NCI-H2196 (cell line): Measurements from ENCODE around the gene EP300.
A peak's percentile ranks its signal among the peaks of the same experiment; 100 is the strongest.
"Not testable (repeated sequence)": the region's sequence is repeated elsewhere in the genome, so short reads cannot be mapped to it uniquely, and the experiment has no call there.

Experiments
- DNase-seq: peaks from one replicate; lab custom pipeline; 2025; ENCODE audit not compliant: unreplicated experiment; lab: John Stamatoyannopoulos, UW

EP300 gene

DNA sequence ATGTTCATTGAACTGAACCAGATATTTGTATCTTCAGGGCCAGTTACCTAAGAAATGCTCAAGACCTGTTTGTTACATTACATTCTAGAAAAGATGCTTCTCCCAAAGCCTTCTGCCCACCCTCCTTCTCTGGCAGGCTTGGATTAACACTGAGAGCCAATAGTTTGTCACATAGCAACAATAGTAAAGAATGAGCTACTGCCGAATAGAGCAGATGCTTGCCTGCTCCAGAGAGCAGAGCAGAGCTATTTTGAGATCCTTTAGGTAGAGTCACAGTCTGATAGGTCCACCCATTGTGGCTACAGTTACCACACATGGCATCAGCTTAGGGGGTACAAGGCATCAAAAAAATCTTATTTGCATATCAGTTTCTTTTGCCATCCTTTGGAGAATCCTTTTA is 13.5 kb upstream of the EP300 start:
- DNase-seq, result no peak

DNA sequence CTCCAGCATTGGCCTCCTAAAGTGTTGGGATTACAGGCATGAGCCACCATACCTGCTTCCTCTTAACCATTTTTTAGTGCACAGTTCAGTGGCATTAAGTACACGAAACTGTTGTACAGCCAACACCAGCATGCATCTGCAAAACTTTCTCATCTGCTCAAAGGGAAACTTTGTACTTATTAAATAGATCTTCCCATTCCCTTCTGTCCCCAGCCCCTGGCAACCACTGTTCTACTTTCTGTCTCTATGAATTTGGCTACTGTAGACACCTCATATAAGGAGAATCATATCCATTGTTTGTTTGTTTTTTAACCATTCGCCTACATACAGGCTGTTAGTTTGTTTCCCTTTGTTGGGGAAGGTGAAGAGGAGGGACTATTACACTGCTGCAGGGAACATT is 6.5 kb upstream of the EP300 start:
- no peak for DNase-seq

DNA sequence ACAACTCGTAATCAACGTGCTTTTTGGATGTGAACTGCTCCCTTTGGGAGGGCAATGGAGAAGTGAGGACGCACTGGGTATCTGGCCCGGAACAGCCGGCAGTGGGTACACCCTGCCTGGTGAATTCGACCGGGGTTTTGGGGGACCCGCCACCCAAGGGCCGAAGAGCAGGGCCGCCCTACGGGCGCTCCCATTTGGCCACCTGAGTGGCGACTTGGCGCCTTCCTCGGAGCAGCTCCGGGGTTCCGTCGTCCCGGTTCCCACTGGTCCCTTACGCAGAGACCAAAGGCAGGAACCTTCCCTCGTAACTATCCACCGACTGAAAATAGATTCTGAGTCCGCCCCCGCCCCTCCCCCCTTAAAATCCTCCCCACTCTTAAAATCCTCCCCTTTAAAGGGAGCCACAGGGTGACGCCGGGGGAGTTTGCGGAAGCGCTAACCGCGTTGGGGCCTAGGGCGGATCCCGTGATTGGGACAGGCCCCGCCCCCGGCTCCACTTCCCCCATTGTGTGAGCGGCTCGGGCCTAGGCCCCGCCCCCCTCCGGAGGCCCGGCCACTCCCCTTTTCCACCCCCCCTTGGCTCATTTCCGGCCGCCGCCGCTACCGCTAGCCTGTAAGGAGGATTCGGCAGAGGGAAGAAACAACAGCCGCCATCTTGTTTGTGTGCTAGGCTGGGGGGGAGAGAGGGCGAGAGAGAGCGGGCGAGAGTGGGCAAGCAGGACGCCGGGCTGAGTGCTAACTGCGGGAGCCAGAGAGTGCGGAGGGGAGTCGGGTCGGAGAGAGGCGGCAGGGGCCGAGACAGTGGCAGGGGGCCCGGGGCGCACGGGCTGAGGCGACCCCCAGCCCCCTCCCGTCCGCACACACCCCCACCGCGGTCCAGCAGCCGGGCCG is 1.0 kb upstream of the EP300 start:
- DNase-seq, result peak; percentile 98

DNA sequence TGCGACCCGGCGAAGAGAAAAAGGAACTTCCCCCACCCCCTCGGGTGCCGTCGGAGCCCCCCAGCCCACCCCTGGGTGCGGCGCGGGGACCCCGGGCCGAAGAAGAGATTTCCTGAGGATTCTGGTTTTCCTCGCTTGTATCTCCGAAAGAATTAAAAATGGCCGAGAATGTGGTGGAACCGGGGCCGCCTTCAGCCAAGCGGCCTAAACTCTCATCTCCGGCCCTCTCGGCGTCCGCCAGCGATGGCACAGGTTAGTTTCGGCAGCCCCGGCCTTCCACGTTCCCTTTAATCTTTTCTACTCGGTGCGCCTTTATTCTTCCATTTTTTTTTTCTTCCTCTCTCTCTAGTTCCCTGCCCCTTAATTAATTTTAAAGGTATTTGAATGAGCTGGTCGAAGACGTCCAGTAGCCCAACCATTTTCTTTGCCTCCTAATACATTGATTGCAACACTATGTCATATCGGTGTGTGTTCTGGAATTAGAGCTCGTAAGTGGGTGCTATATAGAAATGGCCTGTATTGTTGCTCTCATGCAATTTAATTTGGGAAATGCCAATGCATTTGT is 537 bp downstream of the EP300 start:
- no peak for DNase-seq

DNA sequence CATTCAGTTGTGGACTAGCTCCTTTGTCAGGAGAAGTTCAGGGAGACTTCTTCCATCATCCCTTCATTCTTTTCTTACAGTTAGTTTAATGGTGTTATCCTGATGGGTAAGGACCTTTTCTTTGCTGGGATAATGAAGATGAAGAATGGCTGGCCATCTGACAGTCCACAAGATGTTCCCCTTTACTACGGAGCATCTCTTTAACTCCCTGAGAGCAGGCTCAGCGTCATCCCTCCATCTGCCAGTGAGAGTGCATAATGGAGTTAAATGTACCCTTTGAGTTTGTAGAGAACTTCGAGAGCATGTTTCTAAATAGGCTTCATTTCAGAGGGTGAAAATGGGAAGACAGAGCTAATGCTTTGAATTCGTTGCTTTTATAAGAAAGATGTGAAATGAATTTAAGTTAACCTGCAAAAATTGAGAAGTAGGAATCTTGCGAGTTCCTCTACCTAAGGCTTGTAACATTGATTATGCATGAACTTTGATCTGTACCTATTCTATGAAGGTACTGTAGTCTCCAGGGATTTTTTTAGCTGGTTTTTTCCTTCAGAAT is 1.7 kb downstream of the EP300 start:
- DNase-seq, result no peak

DNA sequence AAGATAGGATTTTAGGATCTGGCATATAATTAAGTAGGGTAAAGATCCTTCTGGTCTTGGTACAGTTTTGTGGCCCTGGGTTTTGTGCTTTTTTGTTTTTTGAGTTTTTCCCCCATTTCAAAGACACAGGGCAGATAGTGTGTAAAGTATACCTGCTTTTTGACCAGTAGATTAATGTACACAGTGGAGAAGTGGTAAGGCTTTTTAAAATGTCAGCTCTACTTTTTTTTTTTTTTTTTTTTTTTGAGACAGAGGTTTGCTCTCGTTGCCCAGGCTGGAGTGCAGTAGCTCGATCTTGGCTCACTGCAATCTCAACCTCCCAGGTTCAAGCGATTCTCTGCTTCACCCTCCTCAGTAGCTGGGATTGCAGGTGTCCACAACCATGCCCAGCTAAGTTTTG is 4.0 kb downstream of the EP300 start:
- no peak for DNase-seq

DNA sequence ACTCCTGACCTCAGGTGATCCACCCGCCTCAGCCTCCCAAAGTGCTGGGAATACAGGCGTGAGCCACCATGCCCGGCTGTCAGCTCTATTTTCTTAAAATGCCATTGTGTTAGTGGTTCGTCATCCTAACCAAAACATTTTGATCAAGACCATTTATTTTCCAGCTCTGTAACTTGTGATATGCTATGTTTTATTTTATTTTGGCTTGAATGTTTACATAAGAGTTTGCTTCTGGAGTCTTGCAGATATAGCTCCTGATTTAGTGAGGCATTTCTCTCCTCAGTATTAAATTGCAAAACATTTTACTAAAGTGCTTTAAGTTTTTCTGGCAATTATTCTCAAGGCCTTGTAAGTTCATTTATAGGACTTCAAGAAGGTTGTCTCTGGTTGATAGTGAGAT is 4.4 kb downstream of the EP300 start:
- no peak for DNase-seq

DNA sequence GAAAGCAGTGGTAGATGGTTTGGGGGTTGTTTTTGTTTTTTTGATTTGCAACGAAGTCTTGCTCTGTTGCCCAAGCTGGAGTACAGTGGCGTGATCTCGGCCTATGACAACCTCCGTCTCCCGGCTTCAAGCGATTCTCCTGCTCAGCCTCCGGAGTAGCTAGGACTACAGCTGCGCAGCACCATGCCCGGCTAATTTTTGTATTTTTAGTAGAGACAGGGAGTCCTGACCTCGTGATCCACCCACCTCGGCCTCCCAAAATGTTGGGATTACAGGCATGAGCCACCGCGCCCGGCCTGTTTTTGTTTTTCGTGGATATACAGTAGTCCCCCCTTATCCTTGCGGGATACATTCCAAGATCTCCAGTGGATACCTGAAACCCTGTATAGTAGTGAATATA is 6.6 kb downstream of the EP300 start:
- no peak for DNase-seq

DNA sequence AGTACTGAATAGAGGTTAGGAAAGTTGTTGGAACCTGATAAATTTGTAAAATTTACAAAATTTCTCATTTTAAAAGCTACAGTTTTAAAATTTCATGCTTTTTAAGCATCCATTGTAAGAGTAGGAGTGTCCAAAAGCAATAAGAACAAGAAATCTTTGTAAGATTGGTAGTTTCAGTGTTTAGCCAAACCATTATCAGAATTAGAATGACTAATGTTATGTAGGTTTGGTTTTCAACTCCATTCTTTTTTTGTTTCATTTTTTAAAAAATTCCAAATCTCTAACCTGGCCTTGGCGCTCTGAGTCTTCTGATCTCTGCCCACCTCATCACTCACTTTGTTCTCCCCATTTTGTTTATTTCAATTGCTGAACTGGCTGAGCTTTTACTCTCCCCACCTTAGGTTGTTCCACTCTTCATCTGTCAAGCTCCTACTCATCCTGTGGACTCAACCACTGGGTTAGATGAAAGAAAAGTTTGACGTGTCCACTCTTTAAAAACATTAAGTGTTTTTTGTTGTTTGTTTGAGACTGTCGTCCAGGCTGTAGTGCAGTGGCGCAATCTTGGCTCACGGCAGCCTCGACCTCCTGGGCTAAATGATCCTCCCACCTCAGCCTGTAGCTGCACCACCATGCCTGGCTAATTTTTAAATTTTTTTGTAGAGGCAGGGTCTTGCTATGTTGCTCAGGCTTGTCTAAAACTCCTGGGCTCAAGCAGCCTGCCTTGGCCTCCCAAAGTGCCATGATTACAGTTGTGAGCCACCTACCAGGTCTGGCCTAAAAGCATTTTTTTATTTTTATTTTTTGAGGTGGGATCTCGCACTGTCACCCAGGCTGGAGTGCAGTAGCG is 14.0 kb downstream of the EP300 start:
- DNase-seq, result no peak

DNA sequence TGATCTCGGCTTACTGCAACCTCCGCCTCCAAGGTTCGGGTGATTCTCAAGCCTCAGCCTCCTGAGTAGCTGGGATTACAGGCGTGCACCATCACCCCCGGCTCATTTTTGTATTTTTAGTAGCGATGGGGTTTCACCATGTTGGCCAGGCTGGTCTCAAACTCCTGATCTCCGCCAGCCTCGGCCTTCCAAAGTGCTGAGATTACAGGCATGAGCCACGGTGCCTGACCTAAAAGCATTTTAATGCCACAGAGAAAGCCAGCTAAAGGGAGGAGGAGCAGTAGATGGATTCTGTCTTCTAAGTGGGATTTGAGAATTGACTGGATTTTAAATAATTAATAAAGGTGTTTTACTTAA is 14.6 kb downstream of the EP300 start:
- not testable (repeated sequence) for DNase-seq

DNA sequence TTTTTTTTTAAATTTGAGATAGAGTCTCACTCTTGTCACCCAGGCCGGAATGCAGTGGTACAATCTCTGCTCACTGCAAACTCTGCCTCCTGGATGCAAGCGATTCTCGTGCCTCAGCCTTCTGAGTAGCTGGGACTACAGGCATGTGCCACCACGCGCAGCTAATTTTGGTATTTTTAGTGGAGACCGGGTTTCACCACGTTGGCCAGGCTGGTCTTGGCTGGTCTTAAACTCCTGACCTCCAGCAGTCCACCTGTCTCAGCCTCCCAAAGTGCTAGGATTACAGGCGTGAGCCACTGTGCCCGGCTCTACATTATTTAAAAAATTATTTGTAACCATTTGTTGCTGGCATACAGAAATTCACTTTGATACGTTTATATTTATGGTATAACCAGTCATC is 18.6 kb downstream of the EP300 start:
- DNase-seq, result no peak

DNA sequence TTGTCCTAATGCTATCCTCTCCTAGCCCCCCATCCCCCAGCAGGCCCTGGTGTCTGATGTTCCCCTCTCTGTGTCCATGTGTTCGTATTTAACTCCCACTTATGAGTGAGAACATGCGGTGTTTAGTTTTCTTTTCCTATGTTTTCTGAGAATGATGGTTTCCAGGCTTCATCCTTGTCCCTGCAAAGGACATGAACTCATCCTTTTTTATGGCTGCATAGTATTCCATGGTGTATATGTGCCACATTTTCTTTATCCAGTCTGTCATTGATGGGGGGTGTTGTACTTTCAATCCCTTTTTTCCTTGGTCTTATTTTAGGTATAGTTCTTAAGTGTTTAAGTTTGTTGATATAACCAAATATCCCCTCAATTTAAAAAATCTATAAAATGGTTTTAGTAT is 23.9 kb downstream of the EP300 start:
- no peak for DNase-seq

DNA sequence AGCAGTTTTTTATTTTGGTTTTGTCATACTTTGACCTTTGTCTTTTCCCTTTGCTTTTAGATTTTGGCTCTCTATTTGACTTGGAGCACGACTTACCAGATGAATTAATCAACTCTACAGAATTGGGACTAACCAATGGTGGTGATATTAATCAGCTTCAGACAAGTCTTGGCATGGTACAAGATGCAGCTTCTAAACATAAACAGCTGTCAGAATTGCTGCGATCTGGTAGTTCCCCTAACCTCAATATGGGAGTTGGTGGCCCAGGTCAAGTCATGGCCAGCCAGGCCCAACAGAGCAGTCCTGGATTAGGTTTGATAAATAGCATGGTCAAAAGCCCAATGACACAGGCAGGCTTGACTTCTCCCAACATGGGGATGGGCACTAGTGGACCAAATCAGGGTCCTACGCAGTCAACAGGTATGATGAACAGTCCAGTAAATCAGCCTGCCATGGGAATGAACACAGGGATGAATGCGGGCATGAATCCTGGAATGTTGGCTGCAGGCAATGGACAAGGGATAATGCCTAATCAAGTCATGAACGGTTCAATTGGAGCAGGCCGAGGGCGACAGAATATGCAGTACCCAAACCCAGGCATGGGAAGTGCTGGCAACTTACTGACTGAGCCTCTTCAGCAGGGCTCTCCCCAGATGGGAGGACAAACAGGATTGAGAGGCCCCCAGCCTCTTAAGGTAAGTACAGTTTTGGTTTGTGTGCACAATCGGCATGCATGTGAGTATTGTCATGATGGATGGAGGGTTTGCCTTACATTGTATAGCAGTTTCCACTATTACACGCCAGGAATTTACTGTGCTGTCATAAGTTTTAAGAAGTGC is 25.0 kb downstream of the EP300 start:
- DNase-seq, result no peak

DNA sequence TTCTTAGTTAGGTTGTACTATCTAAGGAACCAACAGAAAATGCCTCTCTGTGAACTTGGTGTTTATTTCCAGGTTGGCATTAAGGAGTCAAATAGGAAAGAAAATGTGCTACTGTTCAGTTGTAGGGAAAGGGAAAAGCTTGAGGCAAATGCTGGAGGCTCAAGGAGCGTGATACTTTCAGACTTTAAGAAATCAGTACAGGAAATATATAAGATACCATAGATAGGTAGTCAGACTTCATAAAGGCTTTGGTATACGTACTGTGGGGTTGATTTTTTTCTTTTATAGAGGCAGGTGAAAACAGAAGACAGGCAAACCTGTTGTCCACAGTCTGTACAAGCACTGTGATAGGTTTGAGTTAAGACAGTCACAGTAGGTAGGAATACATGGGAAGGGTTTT is 30.8 kb downstream of the EP300 start:
- no peak for DNase-seq

DNA sequence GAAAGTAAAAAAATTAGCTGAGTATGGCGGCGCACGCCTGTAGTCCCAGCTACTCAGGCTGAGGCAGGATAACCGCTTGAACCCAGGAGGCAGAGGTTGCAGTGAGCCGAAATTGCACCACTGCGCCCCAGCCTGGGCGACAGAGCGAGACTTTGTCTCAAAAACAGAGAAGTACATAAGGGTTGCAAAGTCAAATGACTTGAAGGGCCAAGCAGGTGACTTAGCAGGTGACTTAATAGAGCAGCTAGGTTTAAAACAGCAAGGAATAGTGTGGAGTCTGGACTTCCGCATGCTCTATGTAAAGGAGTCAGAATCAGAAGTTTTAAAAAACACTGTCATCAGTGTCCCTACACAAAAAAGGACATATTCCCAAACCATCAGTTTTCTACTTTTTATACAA is 31.7 kb downstream of the EP300 start:
- no peak for DNase-seq

DNA sequence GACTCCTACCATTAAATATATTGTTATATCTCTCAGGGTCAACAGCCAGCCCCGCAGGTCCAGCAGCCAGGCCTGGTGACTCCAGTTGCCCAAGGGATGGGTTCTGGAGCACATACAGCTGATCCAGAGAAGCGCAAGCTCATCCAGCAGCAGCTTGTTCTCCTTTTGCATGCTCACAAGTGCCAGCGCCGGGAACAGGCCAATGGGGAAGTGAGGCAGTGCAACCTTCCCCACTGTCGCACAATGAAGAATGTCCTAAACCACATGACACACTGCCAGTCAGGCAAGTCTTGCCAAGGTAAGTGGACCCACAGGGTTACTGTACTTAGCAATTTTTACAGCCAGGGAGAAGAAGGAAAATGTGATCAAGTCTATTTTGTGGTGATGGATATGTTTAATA is 35.1 kb downstream of the EP300 start:
- DNase-seq, result no peak

DNA sequence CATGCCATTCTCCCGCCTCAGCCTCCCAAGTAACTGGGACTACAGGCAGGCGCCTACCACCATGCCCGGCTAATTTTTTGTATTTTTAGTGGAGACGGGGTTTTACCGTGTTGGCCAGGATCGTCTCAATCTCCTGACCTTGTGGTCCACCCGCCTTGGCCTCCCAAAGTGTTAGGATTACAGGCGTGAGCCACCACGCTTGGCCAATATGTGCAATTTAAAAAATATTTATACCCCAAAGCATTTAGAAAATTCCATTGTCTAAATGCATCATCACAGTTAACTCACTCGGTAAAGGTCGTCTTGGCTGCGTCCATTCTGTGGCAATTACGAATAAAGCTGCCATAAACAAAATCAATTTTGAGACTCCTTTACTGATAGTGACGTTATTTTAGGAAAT is 36.2 kb downstream of the EP300 start:
- DNase-seq, result no peak

DNA sequence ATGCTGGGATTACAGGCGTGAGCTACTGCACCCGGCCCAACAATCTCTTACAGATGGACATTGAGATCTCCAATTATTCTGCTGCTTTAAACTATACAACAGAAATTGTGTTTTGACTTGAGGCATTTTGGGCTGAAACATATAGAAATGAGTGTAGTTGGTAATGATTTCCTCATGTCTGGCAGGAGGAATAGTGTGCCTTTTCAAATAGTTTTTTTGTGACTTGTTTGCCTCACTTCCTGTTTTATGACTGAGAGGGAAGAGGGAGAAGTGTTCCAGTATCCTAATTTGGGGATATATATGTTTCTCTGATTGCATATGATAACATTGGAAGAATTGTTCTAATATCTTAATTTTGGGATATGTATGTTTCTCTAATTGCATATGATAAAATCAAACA is 40.2 kb downstream of the EP300 start:
- DNase-seq, result no peak

DNA sequence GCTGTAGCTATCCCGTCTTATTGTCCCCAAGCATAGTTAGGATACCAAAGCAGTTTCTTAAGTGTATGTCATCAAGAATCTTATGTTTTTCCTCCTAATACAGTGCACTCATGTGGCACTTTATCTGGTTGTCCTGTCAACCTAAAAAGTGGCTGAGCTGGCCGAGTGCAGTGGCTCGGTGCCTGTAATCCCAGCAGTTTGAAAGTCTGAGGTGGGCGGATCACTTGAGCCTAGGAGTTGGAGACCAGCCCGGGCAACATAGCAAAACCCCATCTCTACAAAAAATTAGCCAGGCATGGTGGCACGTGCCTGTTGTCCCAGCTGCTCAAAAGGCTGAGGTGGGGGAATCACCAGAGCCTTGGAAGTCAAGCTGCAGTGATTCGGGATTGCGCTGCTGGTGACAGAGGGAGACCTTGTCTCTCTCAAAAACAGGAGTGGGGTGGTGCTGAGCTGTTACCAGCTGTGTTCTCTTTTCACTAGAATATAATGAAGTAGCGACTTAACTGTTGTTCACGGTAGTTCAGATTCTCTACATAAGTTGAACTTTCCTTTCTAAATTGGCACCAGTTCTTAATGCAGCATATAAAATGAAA is 48.1 kb downstream of the EP300 start:
- DNase-seq, result no peak

DNA sequence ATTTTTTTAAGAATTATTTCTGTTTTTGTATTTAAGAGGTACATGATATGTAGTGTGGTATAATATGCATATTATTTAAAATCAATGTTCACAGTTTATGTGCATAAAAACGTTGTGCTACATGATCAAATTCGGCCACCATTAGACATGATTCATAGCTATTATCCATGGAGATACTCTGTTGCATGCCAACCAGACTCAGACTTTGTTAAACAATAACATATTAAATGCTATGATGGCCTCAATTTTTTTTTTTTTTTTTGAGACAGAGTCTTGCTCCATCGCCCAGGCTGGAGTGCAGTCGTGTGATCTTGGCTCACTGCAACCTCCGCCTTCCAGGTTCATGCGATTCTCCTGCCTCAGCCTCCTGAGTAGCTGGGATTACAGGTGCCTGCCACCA is 53.5 kb downstream of the EP300 start:
- DNase-seq, result not testable (repeated sequence)
